ENCODE data around the gene TTC21B.
"Not testable (repeated sequence)": the region's sequence is repeated elsewhere in the genome, so short reads cannot be mapped to it uniquely, and the experiment has no call there.

Gene TTC21B

DNA sequence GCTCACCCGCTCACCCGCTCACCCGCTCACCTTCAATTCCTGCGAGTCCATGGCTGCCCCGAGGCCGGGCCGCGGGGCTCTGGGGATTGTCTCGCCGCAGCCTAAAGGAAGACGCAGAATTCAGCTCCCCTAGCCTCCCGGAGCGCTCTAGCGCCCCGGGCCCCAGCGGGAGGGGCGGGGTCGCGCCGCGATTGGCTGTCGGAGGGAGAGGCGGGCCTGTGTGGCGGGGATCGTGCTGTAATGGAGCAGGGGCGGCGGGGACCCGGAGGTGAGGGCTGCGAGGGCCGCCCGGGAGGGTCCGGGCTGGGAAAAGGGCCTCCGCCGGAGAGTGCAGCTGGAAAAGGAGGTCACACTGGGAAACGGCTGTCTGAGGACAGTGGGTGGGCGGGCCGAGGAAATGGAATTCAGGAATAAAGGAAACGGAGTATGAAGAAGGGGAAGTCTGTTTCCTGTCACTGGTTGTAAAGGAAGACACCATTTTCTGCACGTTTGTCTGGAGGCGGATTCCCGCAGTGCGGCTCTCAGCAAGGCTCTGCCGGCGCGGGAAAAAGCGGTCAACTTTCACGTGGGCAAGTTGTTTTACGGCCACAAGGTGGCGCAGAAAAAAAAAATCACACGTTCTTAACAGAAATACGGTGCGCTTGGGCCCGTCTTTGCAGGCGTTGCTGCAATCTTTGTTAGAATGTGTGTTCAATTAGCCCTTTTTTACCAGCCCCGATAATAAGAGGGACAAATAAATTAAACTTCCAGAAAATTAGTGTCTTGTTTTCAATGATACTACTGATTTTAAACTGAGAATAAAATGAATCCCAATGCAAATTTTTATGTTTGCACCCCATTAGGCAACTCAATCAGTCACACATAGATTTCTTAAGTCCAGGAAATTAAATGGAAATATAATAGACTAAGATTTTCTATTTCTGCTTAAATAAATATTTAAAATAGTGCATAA is at the start of gene TTC21B:
Gene TTC21B, minus strand, starts transcription at position 122 of the 952 bp plus-strand sequence. Its CDS starts 71 bp downstream, at position 51.
- DNase-seq (ENCODE audit: extremely low read depth in 1 of 2, low read depth in 1 of 2), result peak; percentile 76 to 93

DNA sequence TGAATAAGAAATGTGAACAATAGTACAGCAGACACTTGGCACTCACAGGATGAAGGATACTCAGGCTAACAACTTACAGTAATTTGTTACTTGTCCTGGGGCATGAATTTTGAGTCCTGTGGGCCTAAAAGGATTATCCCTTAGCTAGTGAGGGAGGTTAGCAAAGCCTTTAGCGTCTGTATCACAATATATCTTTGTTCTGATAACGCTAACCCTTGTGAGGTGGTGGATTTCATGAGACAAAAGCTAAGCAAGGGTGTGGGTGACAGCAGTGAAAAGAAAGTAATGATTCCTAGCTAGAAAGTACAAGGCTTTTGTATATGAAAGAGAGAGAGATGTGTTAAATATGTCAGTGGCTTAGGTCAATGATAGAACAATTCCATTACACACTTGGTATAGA is 46.8 kb upstream of the TTC21B start:
- no peak for DNase-seq (ENCODE audit: extremely low read depth in 1 of 2, low read depth in 1 of 2)

- no peak for DNase-seq (ENCODE audit: extremely low read depth in 1 of 2, low read depth in 1 of 2)
Measured at GRCh38 chr2:165990846-165991245, 37.3 kb upstream of the TTC21B start.

DNA sequence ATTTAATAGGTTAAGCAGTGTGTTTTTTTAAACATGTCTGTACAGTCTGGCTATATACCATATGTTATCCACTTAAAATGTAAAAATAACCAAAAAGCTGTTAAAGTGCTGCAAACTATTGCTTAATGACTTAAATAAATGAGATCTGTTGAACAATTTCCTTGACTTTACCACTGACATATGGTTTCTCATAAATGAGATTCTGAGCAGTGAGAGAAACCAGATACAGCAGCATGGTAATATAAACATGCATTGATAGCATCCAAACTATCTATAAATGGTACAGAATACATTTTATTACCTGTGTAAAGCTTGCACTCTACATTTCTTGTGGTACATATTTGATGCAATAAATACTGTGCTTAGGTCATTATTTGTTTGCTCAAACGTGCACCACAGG is 36.3 kb upstream of the TTC21B start:
- no peak for DNase-seq (ENCODE audit: extremely low read depth in 1 of 2, low read depth in 1 of 2)

DNA sequence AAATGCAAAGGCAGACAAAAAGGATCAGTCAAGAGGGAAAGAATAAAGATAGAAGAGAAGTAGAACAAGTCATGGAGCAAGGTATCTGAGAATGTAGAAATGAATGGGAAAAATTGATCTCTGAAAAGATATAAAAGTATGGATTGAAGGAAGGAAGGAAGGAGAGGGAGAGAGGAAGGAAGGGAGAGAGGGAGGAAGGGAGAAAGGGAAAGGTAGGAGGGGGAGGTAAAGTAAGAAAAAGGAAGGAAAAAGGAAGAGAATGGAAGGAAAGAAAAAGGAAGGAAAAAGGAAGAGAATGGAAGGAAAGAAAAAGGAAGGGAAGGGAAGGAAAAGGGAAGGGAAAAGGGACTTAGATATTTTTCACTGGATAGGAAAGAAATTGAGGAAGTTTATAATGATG is 31.5 kb upstream of the TTC21B start:
- DNase-seq (ENCODE audit: extremely low read depth in 1 of 2, low read depth in 1 of 2), result no peak

- DNase-seq (ENCODE audit: extremely low read depth in 1 of 2, low read depth in 1 of 2), result not testable (repeated sequence)
Measured at GRCh38 chr2:165972161-165972560, 18.6 kb upstream of the TTC21B start.

- no peak for DNase-seq (ENCODE audit: extremely low read depth in 1 of 2, low read depth in 1 of 2)
Measured at GRCh38 chr2:165970663-165971062, 17.1 kb upstream of the TTC21B start.

- no peak for DNase-seq (ENCODE audit: extremely low read depth in 1 of 2, low read depth in 1 of 2)
Measured at GRCh38 chr2:165969227-165969626, 15.7 kb upstream of the TTC21B start.

- DNase-seq (ENCODE audit: extremely low read depth in 1 of 2, low read depth in 1 of 2), result no peak
Measured at GRCh38 chr2:165967746-165968145, 14.2 kb upstream of the TTC21B start.

GRCh38 chr2:165961818-165962217 is 8.2 kb upstream of the TTC21B start:
- DNase-seq (ENCODE audit: extremely low read depth in 1 of 2, low read depth in 1 of 2), result no peak

DNA sequence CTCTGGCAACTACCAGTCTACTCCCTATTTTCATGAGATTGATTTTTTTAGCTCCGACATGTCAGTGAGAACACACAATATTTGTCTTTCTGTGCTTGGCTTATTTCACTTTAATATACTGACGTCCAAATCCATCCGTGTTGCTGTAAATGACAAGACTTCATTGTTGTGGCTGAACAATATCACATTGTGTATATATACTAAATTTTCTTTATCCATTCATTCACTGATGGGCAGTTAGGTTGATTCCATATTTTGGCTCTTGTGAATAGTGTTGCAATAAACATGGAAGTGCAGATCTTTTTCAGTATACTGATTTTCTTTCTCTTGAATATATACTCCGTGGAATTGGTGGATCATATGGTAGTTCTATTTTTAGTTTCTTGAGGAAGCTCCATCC is 5.8 kb upstream of the TTC21B start:
- DNase-seq (ENCODE audit: extremely low read depth in 1 of 2, low read depth in 1 of 2), result no peak

GRCh38 chr2:165958313-165958960 is 4.9 kb upstream of the TTC21B start:
- DNase-seq (ENCODE audit: extremely low read depth in 1 of 2, low read depth in 1 of 2), result no peak

DNA sequence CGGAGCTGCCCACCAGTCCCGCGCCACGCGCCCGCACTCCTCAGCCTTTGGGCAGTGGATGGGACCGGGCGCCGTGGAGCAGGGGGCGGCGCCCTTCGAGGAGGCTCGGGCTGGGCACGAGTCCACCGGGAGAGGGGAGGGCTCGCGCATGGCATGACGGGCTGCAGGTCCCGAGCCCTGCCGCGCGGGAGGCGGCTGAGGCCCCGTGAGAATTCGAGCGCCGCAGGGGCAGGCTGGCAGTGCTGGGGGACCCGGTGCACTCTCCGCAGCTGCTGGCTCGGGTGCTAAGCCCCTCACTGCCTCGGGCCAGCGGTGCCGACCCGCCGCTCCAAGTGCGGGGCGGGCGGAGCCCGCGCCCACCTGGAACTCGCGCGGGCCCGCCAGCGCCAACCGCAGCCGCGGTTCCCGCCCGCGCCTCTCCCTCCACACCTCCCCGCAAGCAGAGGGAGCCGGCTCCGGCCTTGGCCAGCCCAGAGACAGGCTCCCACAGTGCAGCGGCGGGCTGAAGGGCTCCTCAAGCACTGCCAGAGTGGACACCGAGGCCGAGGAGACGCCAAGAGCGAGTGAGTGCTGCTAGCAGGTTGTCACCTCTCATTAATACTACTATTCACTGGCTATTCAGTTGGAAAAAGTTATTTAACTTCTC is 3.6 kb upstream of the TTC21B start:
- DNase-seq (ENCODE audit: extremely low read depth in 1 of 2, low read depth in 1 of 2), result no peak

- DNase-seq (ENCODE audit: extremely low read depth in 1 of 2, low read depth in 1 of 2), result no peak
Measured at GRCh38 chr2:165953306-165953654, 296 bp downstream of the TTC21B start.

GRCh38 chr2:165952741-165953211 is 800 bp downstream of the TTC21B start:
- DNase-seq (ENCODE audit: extremely low read depth in 1 of 2, low read depth in 1 of 2), result no peak

DNA sequence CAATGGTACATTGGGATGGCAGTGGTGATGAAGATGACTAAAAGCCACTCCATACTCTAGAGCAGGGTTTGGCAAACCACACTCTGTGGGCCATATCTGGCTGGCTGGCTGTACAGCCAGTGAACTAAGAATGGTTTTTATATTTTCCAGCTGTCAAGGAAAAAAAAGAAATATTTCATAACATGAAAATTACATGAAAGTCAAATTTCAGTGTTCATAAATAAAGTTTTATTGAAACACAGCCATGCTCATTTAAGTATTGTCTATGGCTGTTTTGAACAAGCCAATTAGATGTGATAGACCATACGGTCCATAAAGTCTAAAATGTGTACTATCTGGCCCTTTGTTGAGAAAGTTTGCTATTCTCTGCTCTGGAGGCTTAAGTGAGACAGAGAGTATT is 1.5 kb downstream of the TTC21B start:
- no peak for DNase-seq (ENCODE audit: extremely low read depth in 1 of 2, low read depth in 1 of 2)

- no peak for DNase-seq (ENCODE audit: extremely low read depth in 1 of 2, low read depth in 1 of 2)
Measured at GRCh38 chr2:165950438-165950837, 3.1 kb downstream of the TTC21B start.

DNA sequence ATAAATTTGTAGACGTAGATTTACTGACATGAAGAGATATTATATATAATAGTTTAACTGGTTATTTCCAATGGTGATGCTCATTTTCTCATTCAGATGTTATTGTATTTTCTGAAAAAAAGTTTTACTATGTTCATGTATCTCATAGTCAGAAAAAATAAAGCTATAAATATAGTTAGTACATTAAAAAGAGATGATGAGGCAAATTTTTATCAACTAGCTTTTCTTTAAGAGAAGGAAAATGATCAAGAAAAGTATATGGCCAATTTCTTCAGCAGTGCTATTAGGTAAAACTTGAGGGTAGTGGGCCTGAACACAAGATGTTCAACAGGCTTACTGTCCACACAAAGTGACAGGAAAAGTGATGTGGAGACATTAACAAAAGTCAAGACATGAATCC is 11.7 kb downstream of the TTC21B start:
- DNase-seq (ENCODE audit: extremely low read depth in 1 of 2, low read depth in 1 of 2), result no peak

GRCh38 chr2:165938237-165938636 is 15.3 kb downstream of the TTC21B start:
- no peak for DNase-seq (ENCODE audit: extremely low read depth in 1 of 2, low read depth in 1 of 2)

GRCh38 chr2:165933211-165933910 is 20.2 kb downstream of the TTC21B start:
- DNase-seq (ENCODE audit: extremely low read depth in 1 of 2, low read depth in 1 of 2), result no peak

GRCh38 chr2:165927774-165928173 is 25.8 kb downstream of the TTC21B start:
- no peak for DNase-seq (ENCODE audit: extremely low read depth in 1 of 2, low read depth in 1 of 2)
